ENCODE results near the gene PRMT1. TPM values are rescaled to one million over a fixed set of nuclear protein-coding genes. Genes with fewer than 3 reads are reported as not detected.

The PRMT1 gene
- total RNA-seq, 4 donors from 2014 or later, result 150 to 250 (median 170) TPM

GRCh38 chr19:49664171-49665035 lies 12.7 kb upstream of the PRMT1 start:
- DNase-seq (ENCODE audit: low spot score), result peak; percentile 94
- TF ChIP-seq CTCF (IDR thresholded peaks at IDR 0.05), result no peak
- ATAC-seq (ENCODE audit: low FRiP score), result peak; percentile 74

DNA sequence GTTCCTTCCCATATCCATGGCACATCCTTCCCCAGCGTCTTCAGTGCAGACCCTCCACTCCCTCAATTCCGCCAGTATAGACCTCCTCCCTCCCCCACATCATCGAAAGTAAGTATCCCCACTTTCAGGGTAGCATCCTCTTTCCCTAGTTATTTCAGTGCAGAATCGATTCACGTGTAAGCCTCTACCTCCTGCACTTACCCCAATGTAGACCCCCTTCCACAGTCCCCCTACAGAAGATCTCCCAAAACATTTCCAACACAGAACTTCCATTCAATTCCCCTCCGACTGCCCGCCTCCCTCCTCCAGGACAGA lies 12.1 kb upstream of the PRMT1 start:
- TF ChIP-seq CTCF (IDR thresholded peaks at IDR 0.05), result no peak
- ATAC-seq (ENCODE audit: low FRiP score), result no peak

GRCh38 chr19:49665351-49666119 lies 11.5 kb upstream of the PRMT1 start, which contains the start of the genes BCL2L12 and IRF3:
Gene BCL2L12, plus strand, starts transcription at chr19:49665933. Its CDS starts 760 bp downstream, at chr19:49666693.
Gene IRF3, minus strand, starts transcription at chr19:49665857. Its CDS starts 1,019 bp downstream, at chr19:49664838.
- no peak for TF ChIP-seq CTCF (IDR thresholded peaks at IDR 0.05)
- peak; percentile 99 for DNase-seq (ENCODE audit: low spot score)
- ATAC-seq (ENCODE audit: low FRiP score), result peak; percentile 93

More for the DNA sequence above, 12.1 kb upstream of the PRMT1 start:
- DNase-seq (ENCODE audit: low spot score), result no peak

- DNase-seq (ENCODE audit: low spot score) (no peak), ATAC-seq (ENCODE audit: low FRiP score) (no peak)
- no peak for TF ChIP-seq CTCF (IDR thresholded peaks at IDR 0.05)
Observed at GRCh38 chr19:49666120-49666444, 11.0 kb upstream of the PRMT1 start.

GRCh38 chr19:49667473-49667872 lies 9.6 kb upstream of the PRMT1 start:
- DNase-seq (ENCODE audit: low spot score) (no peak), ATAC-seq (ENCODE audit: low FRiP score) (no peak)
- TF ChIP-seq CTCF (IDR thresholded peaks at IDR 0.05), result no peak

GRCh38 chr19:49669516-49669915 lies 7.6 kb upstream of the PRMT1 start:
- ATAC-seq (ENCODE audit: low FRiP score) (no peak), DNase-seq (ENCODE audit: low spot score) (no peak)
- no peak for TF ChIP-seq CTCF (IDR thresholded peaks at IDR 0.05)
